NCI-H510A treated with DMSO at 0.1 percent for 48 hours (cell line): ENCODE data around the gene ABR.
"Not testable (repeated sequence)": the region's sequence is repeated elsewhere in the genome, so short reads cannot be mapped to it uniquely, and the experiment has no call there.

Experiments used
- DNase-seq: peaks from one replicate; lab custom pipeline; 2025; lab: John Stamatoyannopoulos, UW

The ABR gene

GRCh38 chr17:1071103-1071825, 108.5 kb downstream of the ABR start:
- DNase-seq, result no peak

GRCh38 chr17:1070411-1070810, 109.4 kb downstream of the ABR start:
- DNase-seq, result no peak

GRCh38 chr17:1069847-1070246, 109.9 kb downstream of the ABR start:
- no peak for DNase-seq

GRCh38 chr17:1068356-1068755, 111.4 kb downstream of the ABR start:
- DNase-seq, result no peak

- no peak for DNase-seq
These were observed 112.4 kb downstream of the ABR start for GRCh38 chr17:1067282-1067956.

GRCh38 chr17:1065416-1065815, 114.4 kb downstream of the ABR start:
- DNase-seq, result not testable (repeated sequence)

- no peak for DNase-seq
These were observed 118.8 kb downstream of the ABR start for GRCh38 chr17:1060991-1061390.

GRCh38 chr17:1059131-1059795, 120.5 kb downstream of the ABR start:
- no peak for DNase-seq

- DNase-seq, result peak; percentile 28
These were observed 121.2 kb downstream of the ABR start for GRCh38 chr17:1058423-1059130.

- DNase-seq, result no peak
These were observed 123.0 kb downstream of the ABR start for GRCh38 chr17:1056761-1057160.

GRCh38 chr17:1055751-1056645, 123.8 kb downstream of the ABR start:
- DNase-seq, result no peak

GRCh38 chr17:1055231-1055630, 124.5 kb downstream of the ABR start:
- DNase-seq, result no peak

GRCh38 chr17:1054656-1055055, 125.1 kb downstream of the ABR start:
- no peak for DNase-seq

- DNase-seq, result no peak
These were observed 126.0 kb downstream of the ABR start for GRCh38 chr17:1053661-1054360.

- no peak for DNase-seq
These were observed 128.5 kb downstream of the ABR start for GRCh38 chr17:1050996-1051925.

GRCh38 chr17:1050246-1050995, 129.4 kb downstream of the ABR start:
- no peak for DNase-seq

- no peak for DNase-seq
These were observed 130.1 kb downstream of the ABR start for GRCh38 chr17:1049446-1050225.

GRCh38 chr17:1048516-1049115, 131.2 kb downstream of the ABR start:
- DNase-seq, result not testable (repeated sequence)
